ENCODE measurements around the gene SNUPN.

Gene SNUPN

DNA sequence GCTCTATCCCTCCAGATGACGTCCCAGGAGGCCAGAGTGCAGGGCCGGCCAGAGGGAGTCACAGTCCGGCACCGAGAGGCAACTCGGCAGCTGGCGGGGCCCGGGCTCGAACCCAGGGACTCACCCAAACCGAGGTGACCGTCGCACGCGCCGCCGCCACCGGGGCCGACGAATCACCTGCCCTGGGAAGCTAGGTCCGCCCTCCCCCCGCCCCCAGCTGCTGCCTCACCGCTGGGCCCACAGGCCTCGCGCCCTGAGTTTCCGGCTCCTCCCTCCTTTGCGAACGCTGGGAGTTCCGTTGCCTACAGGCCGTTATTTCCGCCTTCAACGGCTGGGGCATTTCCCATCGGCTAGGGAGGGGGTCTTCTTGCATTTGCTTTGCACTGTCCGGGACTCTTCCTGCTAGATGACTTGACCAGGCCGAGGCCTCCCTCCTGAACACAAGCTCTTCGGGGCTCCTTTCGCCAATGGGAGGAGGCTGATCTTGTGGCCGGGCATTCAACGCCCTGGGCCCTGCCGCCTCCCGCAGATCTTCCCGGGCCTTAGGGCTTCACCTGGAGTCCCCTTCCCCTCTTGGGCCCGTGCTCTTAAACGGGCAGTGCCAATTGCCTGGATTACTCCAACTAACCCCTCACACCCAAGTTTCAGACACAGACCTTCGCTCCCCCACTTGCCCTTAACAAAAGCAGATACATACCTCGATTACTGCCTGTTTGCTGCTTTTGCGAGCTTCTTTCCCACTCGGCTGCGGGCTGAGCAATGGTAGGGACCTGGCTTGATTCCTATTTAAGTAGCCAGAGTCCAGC, at the start of gene SNUPN:
Gene SNUPN, minus strand, starts transcription at position 184 of the 806 bp plus-strand sequence. CDS start 4,674 bp downstream, outside the sequence.
- peak; percentile 92 for DNase-seq (ENCODE audit: low spot score)

DNA sequence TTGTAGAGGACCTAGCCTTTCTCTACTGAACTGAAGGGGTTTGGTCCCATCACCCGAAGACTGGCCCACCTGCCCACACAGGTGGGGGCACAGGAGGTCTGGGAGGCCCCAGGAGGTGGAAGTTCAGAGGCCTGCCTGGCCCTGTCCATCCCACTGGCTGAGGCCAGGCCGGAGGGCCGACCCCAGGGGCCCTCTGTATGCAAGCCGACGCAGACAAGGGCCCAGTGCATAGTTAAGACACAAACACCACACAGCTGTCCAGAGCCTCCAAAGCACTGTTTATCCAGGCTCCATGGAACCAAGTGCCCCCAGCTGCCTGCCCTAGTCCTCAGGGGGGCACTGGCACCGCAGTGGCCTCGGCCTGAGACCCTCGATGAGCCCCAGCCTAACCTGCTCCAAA, 48.8 kb upstream of the SNUPN start:
- no peak for DNase-seq (ENCODE audit: low spot score)

DNA sequence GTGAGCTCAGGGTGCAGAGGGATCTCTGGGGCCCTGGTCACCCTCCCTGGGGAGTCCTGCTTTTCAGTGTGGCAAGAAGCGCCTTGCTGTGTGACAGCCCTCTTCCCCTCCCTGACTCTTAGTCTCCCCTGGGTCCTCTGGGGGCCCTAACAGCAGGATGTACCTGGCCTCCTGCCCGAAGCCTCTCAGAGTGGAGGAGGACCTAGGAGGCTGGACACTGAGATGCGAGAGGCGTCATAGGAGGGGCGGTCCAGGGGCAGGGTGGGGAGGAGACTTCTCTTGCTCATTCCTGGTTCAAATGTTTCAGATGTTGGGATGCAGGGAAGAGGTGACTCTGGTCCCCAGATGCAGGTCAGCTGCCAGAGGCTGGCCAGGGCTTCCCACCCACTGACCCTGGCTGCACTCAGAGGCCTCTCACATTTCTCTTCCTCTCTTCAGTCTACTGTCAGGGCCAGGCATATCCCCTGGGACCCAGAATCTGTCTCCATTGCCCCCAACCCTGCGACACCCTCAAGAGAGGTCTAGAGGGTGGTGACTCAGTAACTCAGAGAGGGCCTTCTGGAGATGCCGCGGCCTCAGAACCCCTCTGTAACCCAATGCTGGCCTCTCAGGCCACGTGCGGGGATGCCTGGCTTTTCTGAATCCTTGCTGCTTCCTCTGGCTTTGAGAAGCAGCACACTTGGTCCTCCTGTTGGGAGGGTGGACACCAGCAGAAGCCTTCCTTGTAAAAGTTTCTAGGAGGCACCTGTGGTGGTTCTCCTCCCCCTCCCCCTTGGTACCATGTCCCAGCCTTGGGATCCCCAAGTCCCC, 48.1 kb upstream of the SNUPN start:
- DNase-seq (ENCODE audit: low spot score) = no peak

DNA sequence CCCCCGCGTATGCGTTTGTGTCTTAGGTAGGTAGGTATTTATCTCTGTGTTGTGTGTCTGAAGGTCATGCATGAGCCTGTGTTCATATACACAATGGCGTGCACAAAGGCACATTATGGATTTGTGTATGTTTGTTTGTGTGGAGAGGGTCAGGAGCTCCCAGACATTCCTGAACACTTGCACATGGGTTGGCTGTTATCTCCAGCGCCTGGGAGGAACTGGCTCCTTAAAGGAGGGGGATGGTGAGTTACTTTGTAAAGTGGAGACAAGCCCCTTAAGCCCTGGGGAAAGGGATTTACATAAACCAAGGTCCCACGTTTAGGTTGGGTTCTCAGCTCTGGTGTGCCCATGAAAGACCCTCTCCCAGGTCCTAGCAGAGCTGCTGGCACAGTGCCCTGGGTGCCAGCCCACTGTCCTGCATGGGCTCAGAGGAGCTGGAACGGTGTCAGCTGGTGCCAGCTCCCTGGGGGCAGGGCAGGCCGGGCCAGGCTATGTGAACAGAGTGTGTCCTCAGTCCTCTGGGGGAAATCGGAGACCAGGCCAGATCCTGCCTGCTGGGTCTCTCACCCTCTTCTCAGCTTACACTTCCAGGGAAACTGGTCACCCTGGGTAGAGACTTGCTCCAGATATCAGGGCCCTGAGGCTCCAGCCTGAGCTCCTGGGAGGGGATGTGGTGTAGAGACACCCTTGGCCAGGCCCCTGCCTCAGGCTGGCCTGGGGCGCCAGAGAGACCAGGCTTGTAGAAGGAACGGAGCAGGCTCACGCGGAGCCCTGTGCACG, 47.3 kb upstream of the SNUPN start:
- DNase-seq (ENCODE audit: low spot score) = no peak

DNA sequence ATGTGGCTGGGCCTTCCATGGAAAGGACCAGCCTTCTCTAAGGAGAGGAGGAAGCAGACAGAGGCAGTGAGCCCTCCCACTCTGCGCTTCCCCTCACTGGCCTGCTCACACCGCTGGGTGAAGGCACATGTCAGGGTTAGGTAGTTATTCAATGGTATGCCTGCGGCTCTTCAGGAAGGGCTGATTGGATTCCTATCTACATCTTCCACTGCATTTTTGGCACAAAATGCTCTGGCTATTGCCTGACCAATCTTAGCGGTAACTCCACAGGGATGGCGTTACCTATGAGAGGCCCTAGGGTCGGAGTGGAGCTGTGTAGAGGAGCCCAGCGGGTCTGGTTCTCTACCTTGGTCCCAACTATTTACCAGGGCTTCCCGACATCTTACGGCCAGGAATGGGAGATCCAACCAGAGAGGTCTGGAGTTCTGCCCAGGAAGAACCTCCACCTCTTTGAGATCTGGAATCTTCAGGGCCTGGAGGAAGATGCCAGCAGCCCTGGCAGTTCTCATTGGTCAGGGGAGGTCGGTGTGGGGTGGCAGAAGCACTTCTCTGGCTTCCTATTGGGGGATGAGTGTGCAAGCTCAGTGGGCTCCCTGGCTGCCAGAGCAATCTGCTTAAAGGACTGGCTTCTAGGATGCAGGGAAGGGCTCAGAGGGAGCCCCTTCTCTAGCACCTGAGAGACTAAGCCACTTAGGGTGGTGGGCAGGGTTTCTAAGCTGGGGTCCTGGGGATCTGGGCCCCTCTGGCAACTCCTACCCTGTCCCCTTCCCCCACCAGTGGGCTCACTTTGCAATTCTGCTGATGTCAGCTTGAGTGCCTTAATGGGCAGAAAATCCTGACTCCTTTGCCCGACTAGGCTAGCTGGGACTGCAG, 46.4 kb upstream of the SNUPN start:
- no peak for DNase-seq (ENCODE audit: low spot score)

DNA sequence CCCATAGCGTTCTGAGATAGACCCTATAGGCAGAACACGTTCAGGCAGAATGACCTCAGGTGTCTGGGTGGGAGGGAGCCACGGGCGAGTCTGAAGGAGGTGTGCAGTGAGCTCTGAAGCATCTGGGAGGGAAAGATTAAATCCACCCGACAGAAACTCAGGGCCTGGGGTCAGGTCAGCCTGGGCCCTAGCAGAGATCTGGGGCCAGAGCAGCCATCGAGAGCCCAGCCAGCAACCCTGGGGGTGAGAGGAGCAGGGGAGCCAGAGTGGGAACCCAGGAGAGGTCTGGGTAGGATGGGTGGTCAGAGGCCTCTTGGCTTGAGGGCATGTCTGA, 44.3 kb upstream of the SNUPN start:
- no peak for DNase-seq (ENCODE audit: low spot score)

DNA sequence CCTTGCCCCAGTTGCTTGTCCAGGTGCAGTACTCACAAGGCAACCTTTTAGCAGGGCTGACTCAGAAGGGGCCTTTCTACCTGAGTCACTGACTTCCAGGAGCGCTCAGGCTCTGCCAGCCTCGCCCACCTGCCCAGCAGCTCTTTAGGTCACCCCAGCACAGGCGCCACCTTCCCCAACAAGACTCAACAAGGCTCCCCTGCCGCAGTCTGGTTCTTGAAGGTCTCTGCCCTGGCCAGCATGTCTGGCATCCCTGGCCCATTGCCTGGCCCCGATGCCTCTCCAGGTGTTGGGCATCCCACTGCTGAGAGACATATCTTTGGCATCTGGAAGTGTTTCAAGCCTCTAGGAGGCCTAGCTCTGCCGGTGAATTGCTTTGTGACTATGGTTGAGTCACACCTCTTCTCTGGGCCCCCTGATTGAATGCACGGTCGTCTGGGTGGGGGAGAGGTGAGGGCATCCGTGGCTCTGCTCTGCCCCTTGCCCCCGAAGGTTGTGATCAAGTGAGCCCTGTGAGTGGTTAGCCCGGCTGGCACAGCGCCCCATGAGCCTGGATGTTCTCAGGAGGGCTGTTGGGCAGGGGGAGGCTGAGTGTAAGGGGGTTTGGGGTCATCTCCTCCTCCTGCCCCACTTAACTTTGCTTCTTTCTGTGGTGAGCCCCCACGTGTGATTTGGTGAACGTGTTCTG, 43.8 kb upstream of the SNUPN start:
- no peak for DNase-seq (ENCODE audit: low spot score)

DNA sequence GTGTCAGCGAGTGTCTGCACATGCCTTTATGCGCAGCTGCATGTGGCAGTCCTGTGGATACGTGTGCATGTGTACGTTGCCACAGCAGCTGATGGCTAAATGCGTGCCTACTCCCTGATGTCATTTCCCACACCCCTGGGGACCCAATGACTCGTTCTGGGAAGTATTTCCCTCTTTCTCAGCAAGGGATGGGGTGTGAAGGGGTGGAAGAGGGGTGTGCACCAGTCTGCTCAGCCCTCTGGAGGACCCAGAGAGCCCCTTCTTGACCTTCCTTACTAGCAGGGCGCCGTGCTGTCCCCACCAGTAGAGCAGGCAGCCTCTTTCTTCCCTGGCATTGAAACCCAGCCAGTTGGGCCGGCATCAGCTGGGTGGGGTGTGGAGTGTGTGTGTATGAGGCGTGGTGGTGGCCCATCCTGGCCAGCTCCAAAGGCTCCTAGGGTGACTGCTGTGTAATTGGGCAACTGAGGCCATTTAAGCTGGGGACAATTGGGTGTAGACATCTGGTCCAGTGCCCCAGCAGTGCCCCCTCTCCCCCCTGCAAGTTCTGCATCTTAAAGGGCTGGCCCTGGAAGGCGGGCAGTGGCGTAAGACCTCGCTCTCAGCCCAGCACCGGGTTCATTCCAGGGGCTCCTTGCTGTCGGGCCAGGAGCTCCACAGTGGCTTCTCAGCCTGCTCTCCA, 41.4 kb upstream of the SNUPN start:
- DNase-seq (ENCODE audit: low spot score) = no peak

DNA sequence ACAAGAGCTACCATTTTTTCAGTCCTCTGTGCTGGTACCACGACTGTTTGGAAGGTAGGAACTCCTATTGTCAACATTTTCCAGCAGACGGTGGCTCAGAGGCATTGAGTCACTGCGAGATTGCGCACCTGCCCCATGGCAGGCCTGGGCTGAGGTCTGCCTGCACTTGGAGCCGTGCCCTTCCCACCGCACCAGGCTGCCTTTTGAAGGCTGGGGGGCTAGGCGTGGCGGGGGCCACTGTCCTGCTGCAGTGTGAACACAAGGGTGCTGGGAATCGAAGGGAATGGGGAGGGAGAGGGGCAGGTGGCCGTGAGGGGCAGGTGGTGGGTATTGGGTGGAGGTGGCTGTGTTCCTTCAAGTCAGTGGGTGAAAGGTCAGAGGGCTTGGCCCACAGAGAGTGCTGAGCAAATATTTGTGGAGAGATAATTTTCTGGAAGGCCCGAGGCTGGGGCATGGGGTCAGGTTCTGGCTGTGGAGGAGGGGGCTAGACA, 38.5 kb upstream of the SNUPN start:
- DNase-seq (ENCODE audit: low spot score) = no peak

DNA sequence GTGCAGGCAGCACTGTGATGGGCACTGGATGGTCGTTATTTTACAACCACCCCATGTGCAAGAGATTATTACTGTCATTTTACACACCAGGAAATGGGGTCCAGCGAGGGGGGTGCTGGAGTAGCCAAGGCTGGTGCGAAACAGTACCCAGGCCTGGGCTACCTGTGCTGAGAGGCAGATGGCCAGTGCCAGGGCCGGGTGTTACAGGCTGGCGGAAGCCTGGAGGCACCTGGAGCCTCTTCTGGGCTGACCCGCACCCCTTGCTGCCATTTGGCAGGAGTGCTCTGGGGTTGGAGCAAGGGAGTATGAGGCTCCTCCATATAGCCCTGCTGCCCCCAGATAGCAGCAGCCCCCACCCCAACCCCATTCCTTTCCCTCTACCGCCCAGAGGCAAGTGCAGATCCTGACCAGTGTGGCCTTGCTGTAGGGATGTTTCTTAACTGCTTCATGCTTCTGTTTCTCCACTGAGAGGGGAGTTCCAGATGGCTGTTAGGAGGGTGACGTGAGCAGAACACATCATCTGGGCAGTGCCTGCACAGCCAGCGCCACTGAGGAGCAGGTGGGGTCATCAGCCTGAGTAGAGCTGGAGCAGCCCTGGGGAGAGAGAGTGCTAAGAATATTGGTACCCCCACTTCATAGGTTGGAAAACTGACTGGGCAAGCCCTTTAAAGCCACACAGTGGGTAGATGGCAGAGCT, 37.4 kb upstream of the SNUPN start:
- no peak for DNase-seq (ENCODE audit: low spot score)

DNA sequence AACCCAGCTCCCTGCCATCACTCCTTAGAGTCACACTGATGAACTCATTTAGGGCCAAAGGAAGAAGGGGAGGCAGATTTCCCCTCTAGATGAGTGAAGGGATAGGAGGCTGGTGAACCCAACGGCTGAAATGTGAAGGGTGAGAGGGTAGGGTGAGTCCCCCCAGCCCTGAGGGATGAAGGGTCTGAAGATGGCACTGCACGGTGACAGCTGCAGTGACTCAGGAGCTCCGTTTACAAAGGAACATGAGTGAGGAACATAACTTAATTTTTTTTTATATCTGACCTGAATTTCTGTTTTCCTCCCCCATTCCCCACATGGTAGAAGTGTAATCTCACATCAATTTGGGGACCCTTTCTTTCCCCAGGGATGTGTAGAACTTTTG, 36.2 kb upstream of the SNUPN start:
- no peak for DNase-seq (ENCODE audit: low spot score)

DNA sequence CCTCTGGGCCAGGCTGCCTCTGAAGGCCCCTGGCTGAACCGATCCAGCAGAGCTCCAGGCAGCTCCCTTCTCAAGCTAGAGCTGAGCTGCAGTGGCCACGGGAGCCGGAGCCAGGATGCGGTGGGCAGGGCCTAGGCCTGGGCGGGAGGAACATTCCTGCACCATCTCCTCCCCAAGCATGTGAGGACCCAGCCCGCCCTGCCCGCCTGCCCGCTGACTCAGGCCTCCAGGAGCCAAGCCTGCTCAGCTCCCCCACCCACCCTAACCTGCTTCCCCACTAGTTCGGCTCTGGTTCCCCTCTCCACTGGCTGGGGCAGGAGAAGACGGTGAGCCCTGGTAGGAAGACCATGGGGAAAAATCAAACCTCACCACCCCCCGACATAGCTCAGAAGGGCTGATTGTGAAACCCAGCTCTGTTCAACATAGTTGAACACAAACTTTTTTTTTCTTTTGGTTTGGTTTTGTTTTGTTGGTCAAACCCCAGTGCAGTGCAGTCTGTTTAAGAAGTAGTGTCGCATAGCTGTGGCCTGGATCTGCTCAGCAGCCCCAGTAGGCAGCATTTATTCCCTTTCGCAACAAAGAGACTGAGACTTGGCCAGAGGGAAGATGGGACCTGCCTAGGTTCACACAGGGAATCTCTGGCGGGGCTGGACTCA, 35.7 kb upstream of the SNUPN start:
- no peak for DNase-seq (ENCODE audit: low spot score)

DNA sequence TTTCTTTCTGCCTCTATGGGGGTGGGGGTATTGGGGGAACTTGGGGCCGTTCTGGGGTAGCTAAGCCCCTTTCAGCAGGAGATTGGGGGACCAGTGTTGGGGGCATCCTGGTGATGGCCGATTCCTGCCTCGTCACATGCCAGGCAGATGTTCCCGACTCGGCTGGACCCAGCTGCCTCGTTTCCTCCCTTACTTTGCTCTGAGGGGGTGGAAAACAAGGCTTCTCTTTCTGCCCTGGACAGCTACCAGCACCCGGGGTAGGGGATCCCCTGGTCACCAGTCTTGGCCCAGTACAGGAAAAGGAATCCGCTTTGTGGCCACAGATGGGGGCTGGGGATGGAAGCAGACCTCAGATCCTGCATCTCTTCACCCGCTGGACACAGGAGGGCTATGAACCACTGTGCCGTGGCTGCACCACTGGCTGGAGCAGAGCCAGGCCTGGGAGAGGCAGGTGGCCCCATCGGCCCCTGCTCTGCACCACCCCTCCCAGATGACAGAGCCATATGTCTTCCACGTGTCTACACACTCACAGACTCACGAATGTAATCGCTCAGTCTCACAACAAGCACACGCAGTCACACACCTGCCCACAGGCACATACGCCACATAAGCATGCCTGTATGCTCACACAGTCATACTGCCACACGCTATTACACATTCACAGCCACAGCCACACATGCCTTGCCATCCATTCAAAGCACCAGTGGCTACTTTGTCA, 34.6 kb upstream of the SNUPN start:
- DNase-seq (ENCODE audit: low spot score) = no peak

DNA sequence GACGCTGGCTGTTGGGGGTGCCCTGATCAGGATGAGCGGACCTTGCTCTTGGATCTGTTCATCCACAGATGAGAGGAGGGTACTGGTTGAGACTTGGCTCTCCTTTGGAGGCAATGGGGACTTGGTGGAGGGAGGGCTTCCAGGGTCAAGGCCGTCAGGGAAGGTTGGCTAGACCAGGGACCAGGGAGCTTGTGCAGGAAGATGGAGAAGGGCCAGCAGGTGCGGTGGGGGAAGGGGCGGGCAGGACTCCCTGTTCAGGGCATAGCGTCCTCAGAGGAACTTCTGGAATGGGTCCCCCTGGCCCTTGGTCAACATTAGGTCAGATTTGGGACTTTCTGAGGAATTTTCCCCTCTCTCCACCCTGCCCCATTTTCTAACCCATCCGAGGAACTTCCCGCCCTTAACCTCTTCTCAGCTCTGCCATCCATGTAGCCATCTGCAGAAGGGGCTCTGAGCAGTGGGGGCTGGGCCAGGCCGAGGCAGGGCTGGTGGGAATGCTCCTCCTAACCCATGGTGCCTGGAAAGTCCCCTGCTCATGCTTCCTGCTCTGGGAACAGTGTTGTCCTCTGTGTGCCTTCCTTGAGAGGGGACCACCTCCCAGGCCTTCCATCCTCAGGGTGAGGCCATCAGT, 33.7 kb upstream of the SNUPN start:
- no peak for DNase-seq (ENCODE audit: low spot score)

DNA sequence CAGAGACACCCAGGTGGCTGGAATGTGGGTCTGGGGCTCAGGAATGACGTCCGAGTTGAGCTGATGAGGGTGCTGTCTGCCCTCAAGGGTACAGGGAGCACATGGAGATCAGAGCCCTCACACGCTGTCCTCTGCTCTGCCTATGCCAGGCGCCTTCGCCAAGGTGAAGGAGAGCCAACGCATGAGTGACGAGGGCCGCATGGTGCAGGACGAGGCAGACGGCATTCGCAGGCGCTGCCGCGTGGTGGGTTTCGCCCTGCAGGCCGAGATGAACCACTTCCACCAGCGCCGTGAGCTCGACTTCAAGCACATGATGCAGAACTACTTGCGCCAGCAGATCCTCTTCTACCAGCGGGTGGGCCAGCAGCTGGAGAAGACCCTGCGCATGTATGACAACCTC, 31.3 kb upstream of the SNUPN start:
- DNase-seq (ENCODE audit: low spot score) = no peak

DNA sequence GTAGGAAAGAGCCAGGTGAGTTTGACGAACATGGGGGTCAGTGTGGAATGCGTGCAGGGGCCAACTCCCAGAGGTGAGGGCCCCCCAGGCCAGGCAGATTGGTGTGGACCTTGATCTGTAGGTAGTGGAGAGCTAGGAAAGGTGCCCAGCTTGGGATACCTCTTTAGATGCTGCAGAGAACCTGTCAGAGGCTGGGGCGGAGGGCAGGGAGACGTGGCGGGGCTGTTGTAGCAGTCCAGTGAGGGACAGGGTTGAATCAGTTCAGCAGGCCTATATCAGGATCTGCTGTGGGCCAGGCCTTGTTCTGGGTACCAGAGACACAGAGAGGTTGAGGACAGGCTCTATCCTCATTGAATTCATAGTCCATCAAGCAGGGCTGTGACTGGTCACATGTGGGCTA, 30.8 kb upstream of the SNUPN start:
- DNase-seq (ENCODE audit: low spot score) = no peak

DNA sequence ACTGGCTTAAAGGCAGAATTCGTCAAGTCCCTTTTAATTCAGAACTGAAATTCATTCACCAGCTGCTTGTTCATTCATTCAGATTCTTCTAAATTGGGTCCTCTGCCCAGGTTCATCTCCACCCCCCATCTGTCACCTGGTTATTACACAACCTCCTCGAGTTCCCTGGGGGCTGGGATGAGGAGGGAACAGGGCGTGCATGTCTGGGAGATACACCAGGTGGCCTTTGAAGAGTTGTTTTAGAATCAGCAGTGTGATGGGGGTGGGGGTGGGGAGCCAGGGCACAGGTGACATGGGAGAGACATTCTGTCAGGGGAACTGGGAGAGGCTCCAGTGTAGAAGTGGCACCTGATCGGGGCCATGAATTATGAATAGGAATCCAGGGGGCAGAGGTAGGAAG, 30.4 kb upstream of the SNUPN start:
- DNase-seq (ENCODE audit: low spot score) = no peak

All from putamen (tissue), 1 donor.